Stimulated activated CD8-positive, alpha-beta memory T cell treated with anti-CD3 and anti-CD28 coated beads, Interleukin-12 subunit alpha, Interleukin-12 subunit beta, amount 100 ng/mL, for 4 hours (primary cell): ENCODE results near the gene MOB3C.

Experiments
- DNase-seq: peaks from one replicate; pipeline ENCODE4 v3.0.0-alpha.2; 2020; ENCODE audit warnings: low read depth

Gene MOB3C

DNA sequence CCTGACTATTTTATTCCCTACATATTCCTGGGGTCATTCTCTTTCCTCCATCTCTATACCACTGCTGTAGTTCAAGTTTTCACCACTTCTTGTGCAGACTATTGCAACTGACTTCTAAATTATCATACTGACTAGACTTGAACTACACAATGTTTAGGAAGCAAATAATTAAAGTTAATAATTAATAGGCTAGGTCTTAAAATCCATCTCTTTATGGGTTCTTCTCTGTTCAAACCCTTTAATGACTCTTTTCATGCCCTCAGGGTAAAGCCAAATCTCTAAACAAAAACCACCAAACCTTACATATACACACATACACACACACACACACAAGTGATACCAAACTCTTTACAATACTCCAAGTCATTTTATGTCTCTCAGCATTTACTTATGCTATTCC, 22.3 kb upstream of the MOB3C start:
- DNase-seq: no peak

DNA sequence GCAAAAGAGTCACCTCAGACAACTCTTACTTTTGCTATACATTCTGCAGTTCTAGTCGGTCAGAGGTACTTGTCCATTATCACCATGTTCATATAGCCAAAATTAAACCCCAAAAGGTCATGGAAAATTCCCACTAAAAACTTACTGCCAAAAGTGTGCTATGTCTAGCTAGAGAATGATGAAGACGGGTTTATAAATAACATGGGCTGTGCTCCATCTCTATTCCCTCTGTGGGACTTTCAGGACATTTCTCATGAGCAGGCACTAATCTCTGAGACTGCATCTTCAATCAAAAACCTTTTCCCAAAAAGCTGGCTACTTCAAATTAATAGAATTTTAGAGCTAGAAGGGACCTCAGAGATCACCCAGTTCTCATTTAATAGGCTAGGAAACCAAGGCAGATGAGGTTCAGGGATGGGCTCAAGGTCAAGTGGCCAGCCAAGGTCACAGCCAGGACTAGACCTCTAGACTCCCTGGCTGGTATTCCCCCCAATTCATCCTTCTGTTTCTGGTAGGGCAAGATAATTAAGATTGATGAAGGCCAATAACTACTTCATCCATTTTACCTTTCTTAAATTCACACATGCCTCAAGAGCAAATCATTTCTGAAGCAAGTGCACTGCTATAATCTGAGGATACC, 21.0 kb upstream of the MOB3C start:
- no peak for DNase-seq

DNA sequence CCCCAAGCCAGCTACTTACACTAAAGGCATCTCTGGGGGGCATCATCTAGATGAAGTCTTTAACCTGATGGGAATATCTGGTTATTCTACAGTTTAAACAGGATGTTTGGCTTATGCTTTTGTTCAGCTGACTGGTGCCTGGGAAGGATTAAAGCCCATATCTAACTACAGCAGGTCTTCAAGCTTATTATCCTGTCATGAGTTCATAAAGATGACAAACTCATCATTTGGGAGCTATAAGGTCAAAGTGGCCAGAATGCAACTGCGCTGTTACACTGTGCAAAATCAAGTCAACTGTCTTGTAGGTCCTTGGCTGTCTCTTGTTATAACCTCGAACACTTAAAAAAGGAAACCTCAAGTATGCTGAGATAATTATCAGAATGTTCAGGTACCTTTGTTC, 18.6 kb upstream of the MOB3C start:
- no peak for DNase-seq

DNA sequence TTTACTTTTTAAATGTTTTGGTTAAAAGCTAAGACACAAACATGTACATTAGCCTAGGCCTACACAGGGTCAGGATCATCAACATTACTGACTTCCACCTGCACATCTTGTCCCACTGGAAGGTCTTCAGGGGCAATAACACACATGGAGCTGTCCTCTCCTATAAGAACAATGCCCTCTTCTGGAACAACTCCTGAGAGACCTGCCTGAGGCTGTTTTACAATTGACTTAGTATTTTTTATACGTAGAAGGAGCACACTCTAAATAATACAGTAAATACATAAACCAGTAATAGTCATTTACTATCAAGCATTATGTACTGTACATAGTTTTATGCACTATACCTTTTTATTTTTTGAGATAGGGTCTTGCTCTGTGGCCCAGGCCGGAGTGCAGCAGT, 14.1 kb upstream of the MOB3C start:
- DNase-seq: no peak

DNA sequence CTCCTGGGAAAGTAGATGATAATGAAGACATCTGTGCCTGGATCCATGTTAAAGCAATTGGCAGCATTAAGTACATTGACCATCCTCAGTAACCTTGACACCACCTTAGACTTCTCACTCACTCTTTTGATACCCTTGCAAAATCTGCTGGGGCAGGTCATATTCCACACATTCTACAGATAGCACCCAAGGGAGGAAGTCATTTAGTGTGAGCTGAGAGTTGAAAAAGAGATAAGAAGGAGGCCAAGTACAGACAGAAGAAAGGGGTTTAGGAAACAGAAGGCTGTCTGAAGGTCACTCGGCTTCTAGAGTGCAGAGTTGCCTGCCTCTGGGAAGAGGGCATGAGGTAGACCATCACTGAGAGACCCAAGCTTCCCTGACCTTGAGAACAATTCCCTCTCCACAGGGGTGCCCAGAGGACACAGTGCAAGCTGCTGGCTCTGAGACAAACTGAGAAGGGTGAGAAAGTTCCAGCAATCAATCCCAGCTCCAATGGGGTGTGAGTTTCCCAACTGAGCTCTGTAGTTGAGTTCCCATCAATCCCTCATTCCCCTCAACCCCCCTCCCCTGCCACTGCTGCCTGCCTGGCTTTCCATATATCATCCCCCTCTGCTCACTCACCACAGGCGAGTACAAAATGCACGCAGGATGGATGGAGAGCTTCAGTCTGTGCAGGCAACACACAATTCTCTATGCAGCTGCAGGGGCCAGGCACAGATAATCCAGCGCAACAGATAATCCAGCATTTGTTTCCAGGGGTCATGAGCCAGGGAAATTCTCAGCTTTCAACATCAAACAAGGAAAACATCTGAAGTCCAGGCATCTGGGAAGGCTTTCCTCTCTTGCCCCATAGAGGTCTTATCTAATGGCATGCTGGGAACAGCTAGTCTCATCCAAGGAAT, 7.4 kb upstream of the MOB3C start:
- no peak for DNase-seq

DNA sequence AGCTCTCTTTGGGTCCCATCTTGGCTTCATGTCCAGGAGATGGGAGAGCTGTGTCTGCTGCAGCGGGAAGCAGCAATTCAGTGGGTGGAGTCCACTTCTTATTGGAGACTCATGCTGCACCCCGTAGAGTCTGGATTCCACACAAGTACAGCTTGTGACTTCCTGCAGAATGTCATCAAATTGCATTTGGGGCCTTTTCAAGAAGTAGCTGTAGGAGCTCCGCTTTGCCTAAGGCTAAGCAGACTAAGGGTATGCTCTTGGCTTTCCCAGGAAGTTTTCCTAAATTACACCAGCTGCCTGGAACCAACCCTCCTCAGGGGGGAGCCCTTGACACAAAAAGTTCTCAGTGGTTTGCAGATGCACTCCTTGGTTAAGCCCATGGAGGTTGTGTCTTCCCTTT, 5.7 kb upstream of the MOB3C start:
- no peak for DNase-seq

DNA sequence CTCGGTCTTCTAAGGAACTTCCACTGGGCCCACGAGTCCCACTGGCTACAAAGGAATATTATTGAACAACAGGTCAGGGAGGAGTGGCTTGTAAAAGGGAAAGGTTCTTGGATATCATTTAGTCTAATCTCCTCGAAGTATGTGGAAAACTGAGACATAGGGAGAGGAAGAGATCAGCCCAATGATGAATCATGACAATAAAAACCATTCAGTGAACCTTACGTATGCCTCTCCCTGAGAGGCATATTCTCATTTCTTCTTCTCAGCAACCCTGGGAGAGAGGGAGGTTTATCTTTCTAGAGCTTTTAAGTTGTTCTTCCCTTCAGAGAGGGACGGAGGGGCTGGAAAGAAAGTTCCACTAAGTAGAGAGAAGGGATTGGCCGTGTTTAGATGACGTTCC, 5.3 kb upstream of the MOB3C start:
- DNase-seq: no peak

DNA sequence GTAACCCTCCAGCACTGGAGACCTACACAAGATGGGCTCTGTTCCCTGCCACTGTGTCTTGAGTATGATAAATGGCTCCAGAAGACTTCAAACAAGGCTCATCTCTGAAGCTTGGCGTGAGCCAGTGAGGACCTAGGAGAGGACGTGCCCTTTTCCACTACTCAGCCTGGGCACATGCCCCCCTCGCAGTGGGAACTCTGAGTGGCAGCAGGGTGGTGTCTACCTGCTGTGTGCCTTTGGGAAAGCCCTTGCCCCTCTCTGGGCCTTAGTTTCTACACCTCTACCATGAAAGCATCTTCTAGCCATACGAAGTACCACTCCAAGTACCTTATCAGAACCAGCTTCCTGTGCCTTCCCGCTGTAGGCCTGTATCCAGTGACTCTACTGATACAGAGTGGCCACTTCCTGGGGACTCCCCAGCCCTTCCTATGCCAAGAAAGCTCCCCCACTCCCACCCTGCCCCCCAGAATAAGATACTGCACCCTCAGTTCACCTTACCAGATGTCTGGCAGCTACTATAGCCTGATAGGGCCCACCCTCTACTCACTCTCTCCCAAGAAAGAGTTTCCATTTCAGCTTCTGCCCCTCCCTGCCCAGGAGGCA, 3.1 kb upstream of the MOB3C start:
- no peak for DNase-seq

DNA sequence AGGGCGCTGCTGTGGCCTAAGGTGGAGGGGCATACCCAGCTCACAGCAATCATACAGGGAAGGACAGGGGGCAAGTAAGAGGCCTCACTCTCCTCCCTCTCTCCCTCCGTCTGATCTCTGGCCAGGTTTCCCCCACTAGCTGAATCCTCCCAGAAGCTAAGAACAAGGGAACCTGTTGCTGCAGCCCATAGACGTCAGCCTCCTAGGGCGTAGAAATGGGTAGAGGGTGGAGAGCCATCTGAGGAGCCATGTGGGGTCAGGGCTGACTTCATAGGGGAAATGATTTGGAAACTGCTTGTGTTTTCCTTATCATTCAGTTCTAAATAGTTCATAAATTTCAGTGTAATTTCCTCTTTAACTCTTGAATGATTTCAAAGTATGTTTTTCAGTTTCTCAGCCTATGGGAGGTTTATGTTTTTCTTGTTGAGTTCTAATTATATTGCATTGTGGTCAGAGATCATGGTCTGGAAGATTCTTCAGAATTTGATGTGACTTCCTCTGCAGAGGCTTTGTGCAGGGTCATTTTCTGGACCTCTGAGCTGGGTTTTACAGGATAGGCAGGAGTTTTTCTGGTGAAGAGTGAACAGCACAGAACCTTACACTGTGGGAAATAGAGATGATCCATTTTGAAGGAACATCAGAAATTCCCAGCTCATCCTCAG, 2.3 kb upstream of the MOB3C start:
- no peak for DNase-seq

DNA sequence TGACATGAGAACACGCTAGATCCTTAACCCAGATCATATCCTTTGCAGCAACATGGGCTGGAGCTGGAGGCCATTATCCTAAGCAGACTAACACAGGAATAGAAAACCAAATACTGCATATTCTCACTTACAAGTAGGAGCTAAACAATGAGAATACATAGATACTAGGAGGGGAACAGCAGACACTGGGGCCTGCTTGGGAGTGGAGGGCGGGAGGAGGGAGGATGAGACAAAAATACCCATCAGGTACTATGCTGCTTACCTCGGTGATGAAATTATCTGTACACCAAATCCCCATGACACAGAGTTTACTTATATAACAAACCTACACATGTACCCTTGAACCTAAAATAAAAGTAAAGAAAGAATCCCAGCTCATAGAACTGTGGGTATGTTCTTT, 1.2 kb upstream of the MOB3C start:
- no peak for DNase-seq

DNA sequence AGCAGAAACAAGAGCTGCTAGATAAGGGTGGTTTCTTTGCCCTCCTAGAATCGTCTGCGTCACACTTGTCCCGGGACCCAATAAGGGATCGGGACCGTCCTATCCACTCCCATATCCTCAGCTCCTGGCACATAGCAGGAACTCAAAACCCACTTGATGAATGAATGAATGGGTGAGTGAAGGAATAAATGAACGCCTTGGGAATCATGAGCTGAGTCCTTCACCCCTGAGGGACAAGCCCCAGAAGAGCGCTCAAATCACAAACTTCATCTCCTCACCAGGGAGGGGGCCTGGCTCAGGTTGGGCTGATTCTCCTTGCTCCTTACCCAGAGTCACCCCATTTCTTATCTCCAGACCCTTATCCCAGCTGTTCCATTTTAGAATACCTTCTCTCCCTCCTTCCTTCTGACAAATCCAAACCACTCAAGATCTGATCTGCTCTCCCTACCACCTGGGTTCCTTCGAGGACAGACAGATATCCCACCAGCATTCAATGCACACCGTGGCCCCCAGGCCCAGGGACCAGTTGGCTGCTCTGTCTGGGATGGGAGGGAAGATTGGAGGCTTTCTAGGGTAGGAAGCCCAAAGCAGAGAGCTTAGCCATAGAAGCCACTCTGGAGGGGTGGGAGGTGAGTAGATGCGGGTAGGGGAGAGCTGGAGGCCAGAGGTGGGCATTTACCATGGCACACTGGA, 643 bp upstream of the MOB3C start:
- no peak for DNase-seq

DNA sequence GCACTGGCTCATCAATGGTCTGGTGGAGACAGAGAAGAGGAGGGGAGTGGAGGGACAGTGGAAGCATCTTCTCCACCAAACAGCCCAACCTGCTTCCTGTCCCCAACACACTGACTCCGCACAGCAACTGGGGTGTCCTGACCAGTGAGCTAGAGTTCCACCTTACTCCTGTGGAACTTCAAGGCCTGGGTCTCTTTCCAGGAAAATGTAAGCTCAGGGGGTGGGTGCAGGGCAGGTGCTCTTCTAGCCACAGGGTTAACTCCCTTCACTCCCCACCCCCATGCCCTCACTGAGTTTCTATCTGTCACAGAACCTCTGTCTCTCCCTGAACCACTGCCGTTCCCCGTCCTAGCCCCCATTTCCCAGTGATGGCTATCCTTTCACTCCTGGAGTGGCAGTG, 876 bp downstream of the MOB3C start:
- DNase-seq: no peak

DNA sequence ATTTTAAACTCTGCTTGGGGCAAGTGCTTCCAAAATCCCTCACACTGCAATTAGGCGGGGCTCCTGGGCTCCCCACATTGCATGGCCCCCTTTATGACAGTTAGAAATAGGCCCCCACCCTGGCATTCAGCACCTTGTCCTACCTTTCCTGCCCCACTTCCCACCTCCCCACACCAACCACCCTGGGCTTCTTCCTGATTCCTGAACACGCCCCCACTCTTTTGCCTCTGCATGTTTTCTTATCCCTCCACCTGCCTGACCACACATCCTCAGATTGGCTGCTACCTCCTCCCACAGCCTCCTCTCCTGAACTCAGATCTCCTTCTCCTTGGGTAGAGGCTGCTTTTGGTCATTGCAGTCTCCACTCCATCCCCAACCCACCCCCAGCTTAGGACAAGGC, 1.5 kb downstream of the MOB3C start:
- no peak for DNase-seq

DNA sequence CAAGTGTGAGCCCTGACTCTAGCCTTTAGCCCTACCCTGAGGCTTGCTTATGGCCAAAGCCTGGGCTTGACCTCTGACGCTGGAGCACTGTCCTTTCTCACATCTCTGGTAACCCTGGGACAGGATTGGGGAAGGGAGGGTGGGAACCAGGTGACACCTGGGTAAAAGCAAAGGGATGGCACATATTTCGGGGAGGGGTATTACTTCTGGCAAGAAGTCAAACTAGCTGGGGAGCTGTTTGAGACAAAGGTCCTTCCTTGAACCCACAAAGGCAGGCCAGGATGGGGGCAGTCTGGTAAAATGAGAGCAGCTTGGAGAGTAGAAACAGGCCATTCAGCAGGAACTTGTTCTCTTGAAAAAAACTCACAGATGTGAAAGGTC, 2.0 kb downstream of the MOB3C start:
- no peak for DNase-seq

DNA sequence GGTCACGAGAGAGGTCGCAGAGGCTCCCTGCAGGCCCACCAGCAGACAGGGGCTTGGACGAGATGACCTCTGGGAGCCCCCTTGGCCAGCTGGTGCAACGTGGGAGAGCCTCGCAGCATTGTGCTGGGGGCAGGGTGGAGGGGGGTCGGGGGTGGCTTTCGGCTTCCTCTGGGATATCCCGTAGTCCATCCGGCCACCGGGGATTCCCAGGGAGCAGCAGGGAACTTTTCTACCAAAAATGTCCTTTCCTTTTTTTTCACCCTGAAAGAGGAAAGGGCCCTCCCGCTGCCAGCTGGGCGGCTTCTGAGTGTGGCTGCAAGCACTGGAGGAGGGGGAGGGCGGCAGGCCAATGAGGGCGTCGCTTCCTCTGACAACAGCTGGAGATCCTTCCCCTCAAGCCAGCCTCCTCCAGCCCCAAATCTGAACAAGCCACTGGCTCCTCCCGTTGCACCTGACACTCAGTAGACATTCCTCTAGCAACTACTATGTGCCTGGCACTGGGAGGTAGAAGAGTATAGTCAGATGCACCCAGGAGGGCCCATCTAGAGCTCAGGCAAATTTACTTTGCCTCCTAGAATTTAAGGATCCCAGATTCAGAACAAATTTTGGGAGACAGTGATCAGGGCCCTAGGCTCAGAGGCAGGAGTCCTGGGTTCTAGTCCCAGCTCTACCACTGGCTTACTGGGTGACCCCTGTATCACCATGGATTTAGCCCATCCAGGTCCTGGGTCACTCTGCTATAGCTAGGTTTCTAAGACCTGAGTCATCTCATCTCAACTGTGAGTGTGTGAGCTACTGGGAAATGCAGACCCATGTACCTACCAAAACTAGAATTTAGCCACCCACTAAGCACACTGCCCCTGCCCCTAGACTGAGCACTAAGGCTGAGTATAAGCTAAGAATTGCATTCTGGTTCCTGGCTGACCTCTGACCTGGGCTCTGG, 2.7 kb downstream of the MOB3C start:
- DNase-seq: no peak

DNA sequence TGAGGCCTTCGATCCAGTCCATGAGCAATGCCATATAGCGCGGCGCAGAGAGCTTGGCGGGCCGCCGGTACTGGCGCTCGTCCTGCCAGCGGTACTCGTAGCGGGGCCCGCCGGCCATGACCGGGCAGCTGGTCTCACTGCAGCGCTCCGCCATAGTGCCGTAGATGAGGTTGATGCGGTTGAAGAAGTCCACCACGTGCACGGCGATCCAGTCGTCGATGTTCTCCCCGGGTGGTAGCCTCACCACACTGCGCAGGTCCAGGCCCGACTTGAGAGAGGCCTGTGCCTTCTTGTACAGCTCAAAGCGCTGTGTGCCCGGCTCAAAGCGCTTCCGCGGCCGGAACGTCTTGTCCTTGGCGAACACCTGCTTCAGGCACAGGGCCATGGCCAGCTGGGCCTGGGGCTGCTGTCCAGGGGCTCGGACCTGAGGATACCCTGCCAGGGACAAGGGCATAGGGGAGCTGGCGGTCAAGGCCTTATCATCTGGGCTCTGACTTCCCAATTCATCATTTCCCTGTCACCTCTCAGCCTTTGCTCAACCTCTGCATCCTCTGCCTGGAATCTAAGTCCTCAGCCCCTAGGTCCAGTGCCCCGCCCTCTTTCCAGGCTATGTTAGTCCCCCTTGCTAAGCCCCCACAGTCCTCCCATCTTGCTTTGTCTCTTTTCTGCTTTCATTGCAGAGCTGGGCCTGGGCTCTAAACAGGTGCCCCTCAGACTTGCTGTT, 3.5 kb downstream of the MOB3C start:
- no peak for DNase-seq

DNA sequence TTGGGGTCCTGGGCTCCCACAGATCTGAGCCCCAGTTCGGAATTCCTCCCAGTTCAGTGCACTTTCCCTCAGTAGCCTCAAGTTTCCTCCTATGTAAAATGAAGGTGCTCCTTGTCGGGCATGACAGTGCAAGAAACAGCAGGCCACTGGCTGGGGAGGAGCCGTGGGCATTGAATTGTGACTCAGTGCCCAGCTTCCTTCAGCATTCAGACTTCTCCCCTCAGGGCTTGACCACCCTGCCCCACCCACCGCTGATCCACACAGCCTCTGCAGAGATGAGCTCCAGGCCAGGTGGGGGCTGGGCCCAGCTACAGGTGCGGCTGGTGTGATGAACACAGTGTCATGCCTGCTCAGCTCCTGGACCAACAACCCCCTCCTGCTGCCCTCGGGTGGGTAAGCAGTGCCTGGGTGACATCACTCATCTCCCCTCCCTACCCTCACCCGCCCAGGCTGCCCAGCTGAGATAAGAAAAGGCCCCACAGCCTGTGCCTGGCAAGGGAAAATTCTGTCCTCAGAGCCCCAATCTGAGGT, 4.9 kb downstream of the MOB3C start:
- no peak for DNase-seq

DNA sequence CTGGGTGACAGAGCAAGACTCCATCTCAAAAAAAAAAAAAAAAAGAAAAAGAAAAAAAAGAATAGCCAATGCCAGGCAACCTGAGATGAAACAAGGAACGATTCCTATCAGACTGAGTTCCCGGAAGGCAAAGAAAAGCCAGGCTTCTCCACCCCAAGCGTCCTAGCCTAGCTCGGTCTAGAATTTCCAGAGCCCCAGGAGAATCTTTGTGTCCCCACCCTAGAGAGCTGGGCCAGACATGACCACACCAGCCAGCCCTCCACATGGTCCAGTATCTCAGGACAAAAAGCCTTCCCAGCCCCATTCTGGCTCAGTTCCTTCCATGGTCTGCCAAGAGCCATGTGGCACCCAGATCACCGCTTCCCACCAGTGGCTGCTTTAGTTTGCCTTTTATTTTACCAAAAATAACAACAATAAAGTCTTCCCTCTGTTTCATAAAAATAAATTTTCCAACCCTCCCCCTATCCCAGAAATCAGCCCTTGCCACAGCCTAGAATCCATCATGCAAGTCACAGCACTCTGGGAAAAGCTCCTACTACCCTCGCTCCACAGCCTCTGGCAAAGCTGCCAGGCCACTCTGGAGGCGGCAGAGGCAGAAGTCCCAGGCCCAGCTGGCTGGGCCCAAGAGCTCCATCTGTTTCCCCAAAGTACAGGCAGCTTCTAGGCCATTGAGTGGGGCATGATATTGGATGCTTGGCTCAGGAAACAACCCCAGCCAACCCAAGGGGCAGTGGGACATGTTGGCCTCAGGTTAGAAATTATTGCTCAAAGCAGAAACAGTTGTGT, 9.1 kb downstream of the MOB3C start:
- no peak for DNase-seq

DNA sequence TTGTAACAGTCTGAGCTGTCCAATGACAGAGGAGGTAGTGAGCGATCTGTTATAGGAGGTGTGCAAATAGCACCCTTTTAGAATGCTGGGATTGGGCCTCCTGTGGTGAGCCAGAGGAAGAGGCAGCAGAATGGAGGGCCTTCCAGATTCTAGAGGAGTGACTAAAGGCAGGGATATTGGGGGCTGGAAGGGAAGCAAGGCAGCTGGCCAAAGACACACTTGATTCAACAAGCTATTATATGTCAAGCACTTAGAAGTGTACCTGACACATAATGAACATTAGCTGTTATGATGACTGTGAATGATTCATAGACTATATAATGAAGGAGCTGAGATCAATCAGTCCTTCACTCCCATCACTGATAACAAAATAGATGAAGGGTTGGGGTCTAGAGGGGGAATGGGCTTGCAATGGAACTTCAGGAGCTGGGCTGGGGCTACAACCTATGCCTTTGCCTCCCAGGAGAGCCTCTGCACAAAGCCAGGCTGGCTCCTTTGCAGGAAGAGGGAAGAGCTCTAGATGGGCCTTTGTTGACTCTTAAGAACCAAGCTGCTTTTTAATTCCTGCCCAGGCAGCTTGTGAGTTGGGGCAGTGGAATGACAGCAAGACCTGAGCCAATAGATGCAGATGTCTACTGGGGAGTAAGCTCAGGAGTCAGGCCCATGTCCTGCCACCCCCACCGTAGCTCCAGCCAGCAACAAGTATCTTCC, 10.2 kb downstream of the MOB3C start:
- DNase-seq: no peak
